ENCODE data around the gene USP31. TPM values are rescaled to one million over a fixed set of nuclear protein-coding genes. Genes with fewer than 3 reads are reported as not detected.

USP31 gene
- total RNA-seq, 1 experiment from 2014 or later = 17.4 TPM

DNA sequence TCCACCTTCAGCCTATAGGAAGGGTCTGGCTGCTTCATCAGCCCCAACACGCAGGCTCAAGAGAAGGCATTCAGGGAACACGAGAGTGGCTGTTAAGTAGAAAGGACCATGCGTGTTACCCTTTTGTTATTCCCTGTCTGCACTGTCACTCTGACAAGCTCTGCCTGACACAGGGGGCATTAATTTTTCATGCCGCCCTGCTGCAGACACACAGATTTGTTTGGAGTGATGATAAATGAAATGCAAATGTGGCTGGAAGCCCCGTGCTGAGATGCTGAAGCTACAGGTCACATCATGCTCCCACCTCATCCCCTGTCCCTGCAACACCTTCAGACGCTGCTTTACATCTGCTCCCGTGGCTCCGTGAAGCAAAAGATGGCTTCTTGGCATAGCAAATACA lies 97.7 kb downstream of the USP31 start (continued):
- TF ChIP-seq SMAD3 (CRISPR knock-in tag; IDR thresholded peaks at IDR 0.05; ENCODE audit: borderline replicate concordance) (no peak), RELA (CRISPR knock-in tag; IDR thresholded peaks at IDR 0.05; ENCODE audit: borderline replicate concordance) (no peak), ESRRA (CRISPR knock-in tag; IDR thresholded peaks at IDR 0.05; ENCODE audit: borderline replicate concordance) (no peak)

- 0 out of 2 replicates have a peak, but pooled peaks have one; percentile 28 for ATAC-seq
Measured at GRCh38 chr16:23048164-23048563, 101.1 kb downstream of the USP31 start.

GRCh38 chr16:23045025-23045424 lies 104.2 kb downstream of the USP31 start:
- POLR2A ChIA-PET = no interaction called here
- Mint-ChIP-seq H3K4me1 (no peaks in the 10 kb centered on the region), H3K27me3 (ENCODE audit: low read depth) (no peaks in the 10 kb centered on the region; the same call in 1 of the 2 replicates), H3K9me3 (peaks cover 15% of the 10 kb centered on the region), H3K4me3 (no peak overlapping the region), H3K36me3 (no peaks in the 10 kb centered on the region), H3K27ac (no peak overlapping the region)
- CTCF ChIA-PET = no interaction called here
- ATAC-seq = no peak
- TF ChIP-seq E2F1 (CRISPR knock-in tag; IDR thresholded peaks at IDR 0.05) (no peak), USF2 (CRISPR knock-in tag; IDR thresholded peaks at IDR 0.05) (no peak), NFE2L1 (CRISPR knock-in tag; IDR thresholded peaks at IDR 0.05) (no peak), ZNF671 (CRISPR knock-in tag; IDR thresholded peaks at IDR 0.05) (no peak), CREB1 (CRISPR knock-in tag; IDR thresholded peaks at IDR 0.05) (no peak), ATF2 (CRISPR knock-in tag; IDR thresholded peaks at IDR 0.05; ENCODE audit: borderline replicate concordance, low read depth) (no peak), HMGXB4 (CRISPR knock-in tag; IDR thresholded peaks at IDR 0.05) (no peak), HMGA2 (CRISPR knock-in tag; IDR thresholded peaks at IDR 0.05) (no peak), OVOL2 (CRISPR knock-in tag; IDR thresholded peaks at IDR 0.05; ENCODE audit: borderline replicate concordance) (no peak)
- DNase-seq (ENCODE audit: low spot score) = no peak

More at GRCh38 chr16:23048164-23048563, 101.1 kb downstream of the USP31 start:
- no peak for TF ChIP-seq TEAD4 (CRISPR knock-in tag; IDR thresholded peaks at IDR 0.05)
- Mint-ChIP-seq H3K4me3 (no peak overlapping the region), H3K27me3 (ENCODE audit: low read depth) (no peaks in the 10 kb centered on the region; the same call in none of the 2 replicates), H3K27ac (no peak overlapping the region), H3K9me3 (peaks cover 16% of the 10 kb centered on the region), H3K36me3 (no peaks in the 10 kb centered on the region), H3K4me1 (no peaks in the 10 kb centered on the region)
- ChIA-PET CTCF (interaction anchor here (1.1 to 1.6 kb wide), 2 partner anchors 13 to 149 kb away, joined by 3 to 4 read pairs; no protein-coding TSS in a partner anchor), POLR2A (no interaction called here)
- no peak for DNase-seq (ENCODE audit: low spot score)

DNA sequence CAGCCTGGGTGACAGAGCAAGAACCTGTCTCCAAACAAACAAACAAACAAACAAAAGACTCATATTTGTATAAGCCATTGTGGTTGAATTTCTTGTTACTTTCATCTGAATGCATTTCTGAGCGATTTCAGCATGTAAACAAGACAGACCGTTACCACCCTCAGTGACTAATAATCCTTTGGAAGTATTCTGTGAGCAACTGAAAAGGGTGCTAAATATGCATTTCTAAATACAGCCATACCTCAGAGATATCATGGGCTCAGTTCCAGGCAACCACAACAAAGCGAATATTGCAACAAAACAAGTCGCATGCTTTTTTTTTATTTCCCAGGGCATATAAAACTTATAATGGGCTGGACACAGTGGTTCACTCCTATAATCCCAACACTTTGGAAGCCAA lies 109.0 kb downstream of the USP31 start:
- CTCF ChIA-PET = no interaction called here
- ATAC-seq (no peak), DNase-seq (ENCODE audit: low spot score) (no peak)
- no peaks in the 10 kb centered on the region for H3K36me3 Mint-ChIP-seq
- no peak for TF ChIP-seq ZNF317 (CRISPR knock-in tag; IDR thresholded peaks at IDR 0.05; ENCODE audit: borderline replicate concordance, low read depth)
- TF ChIP-seq, protein P1, sequence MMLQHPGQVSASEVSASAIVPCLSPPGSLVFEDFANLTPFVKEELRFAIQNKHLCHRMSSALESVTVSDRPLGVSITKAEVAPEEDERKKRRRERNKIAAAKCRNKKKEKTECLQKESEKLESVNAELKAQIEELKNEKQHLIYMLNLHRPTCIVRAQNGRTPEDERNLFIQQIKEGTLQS (CRISPR knock-in tag; conservative IDR thresholded peaks at IDR 0.05) = no peak
- TF ChIP-seq, protein P2, sequence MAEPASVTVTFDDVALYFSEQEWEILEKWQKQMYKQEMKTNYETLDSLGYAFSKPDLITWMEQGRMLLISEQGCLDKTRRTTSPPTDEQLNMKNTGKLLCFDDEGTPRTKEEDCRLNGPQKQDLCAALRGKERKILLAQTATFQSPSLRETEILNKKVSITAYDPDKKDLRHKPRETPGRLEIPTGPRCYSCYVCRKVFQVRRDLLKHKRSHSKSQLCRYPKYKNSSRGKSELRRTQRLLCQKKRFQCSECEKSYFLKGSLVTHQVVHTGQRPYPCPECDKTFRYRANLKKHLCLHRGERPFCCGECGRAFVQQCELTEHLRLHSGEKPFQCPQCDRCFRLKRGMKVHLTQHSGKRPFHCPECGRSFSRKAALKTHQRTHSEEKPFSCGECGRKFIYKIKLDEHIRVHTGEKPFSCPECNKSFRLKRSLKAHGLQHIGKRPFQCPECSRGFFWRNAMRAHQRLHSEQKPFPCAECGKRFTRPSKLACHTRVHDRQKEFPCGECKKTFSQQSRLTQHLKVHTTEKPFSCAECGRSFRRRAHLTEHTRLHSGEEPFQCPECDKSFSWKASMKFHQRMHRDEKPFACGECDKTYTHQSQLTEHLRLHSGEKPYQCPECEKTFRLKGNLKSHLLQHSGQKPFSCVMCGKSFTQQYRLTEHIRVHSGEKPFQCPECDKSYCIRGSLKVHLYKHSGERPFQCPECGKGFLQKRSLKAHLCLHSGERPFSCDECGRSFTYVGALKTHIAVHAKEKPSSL (CRISPR knock-in tag; conservative IDR thresholded peaks at IDR 0.05) = no peak
- no peak for TF ChIP-seq TEAD4 (CRISPR knock-in tag; IDR thresholded peaks at IDR 0.05)
- no peaks in the 10 kb centered on the region; the same call in 1 of the 2 replicates for H3K27me3 Mint-ChIP-seq (ENCODE audit: low read depth)
- no peaks in the 10 kb centered on the region for H3K4me1 Mint-ChIP-seq
- POLR2A ChIA-PET = no interaction called here
- H3K4me3 Mint-ChIP-seq = no peak overlapping the region
- peaks cover 14% of the 10 kb centered on the region for H3K9me3 Mint-ChIP-seq
- no peak overlapping the region for H3K27ac Mint-ChIP-seq

Data from WTC11 (cell line).